Transverse colon (tissue), 4 donors: ENCODE data around the gene PPIL1.

Source experiments
- EP300 ChIP-seq: sonication (generic); formaldehyde crosslinking; IDR thresholded peaks from one replicate; pipeline ENCODE4 v1.6.1; 2017; ENCODE audit warnings: antibody characterized with exemption, low read depth
- POLR2A ChIP-seq: fragments of 450-650 bp; IDR thresholded peaks from one replicate; pipeline ENCODE4 v1.6.1; 2016; ENCODE audit warnings: antibody characterized with exemption, mild to moderate bottlenecking, moderate library complexity
- POLR2AphosphoS5 ChIP-seq, 3 donors: sonication (generic); formaldehyde crosslinking; IDR thresholded peaks; one replicate each; pipeline ENCODE4 v1.6.1; 2016; ENCODE audit warnings: antibody characterized with exemption in 3 of 3
- TF ChIP-seq, protein P1 (sequence below), 5 experiments: fragments of 200-600 bp in 3 of 5; fragments of 450-650 bp in 2 of 5; sonication (generic) in 3 of 5; IDR thresholded peaks; 1 replicate in 2 of 5; 2 replicates in 3 of 5; pipeline ENCODE4 v1.5.1; 2016 to 2017; ENCODE audit warnings: antibody characterized with exemption in 5 of 5, inconsistent platforms in 3 of 5, mild to moderate bottlenecking in 2 of 5, moderate library complexity in 1 of 5

DNA sequence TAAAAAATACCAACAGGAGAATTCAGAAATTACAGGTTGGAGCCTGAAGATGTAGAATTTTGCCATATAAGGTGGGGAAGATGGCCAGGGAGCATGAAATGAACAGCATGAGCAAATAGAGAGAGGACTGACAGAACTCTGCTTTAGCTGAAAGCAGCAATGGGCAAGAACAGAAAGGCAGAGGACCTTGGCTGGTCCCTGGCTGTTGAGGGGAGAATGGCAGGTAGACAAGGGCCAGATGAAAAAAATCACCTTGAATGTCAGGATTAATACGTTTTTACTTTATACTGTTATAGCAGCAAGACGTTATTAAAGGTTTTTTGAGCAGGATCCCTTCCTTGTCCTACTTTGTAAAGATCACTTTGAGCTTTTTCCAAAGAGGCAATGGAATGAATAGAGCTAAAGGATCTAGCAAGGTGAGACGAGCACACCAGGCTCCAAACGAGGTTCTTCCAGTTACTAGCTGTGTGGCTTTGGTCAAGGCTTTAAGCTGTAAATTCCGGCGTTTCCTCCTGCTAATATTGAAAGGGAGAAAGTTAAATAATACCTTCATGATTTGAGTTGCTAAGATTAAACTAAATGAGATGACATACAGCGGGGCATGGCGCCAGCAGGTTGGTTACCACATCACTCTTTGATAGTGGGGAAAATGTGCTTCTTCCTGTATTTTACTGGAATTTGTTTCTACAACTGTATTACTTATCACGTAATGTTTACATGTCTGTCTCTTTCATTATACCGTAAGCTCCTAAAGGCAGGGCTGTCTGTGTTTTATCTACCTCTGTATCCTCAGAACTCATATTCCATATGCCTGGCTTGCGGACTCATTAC, 776 bp downstream of the PPIL1 start:
- TF ChIP-seq, protein P1, sequence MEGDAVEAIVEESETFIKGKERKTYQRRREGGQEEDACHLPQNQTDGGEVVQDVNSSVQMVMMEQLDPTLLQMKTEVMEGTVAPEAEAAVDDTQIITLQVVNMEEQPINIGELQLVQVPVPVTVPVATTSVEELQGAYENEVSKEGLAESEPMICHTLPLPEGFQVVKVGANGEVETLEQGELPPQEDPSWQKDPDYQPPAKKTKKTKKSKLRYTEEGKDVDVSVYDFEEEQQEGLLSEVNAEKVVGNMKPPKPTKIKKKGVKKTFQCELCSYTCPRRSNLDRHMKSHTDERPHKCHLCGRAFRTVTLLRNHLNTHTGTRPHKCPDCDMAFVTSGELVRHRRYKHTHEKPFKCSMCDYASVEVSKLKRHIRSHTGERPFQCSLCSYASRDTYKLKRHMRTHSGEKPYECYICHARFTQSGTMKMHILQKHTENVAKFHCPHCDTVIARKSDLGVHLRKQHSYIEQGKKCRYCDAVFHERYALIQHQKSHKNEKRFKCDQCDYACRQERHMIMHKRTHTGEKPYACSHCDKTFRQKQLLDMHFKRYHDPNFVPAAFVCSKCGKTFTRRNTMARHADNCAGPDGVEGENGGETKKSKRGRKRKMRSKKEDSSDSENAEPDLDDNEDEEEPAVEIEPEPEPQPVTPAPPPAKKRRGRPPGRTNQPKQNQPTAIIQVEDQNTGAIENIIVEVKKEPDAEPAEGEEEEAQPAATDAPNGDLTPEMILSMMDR (IDR thresholded peaks at IDR 0.05) = no peak
- TF ChIP-seq POLR2A (no peak), POLR2AphosphoS5 (IDR thresholded peaks at IDR 0.05) (no peak), EP300 (no peak)
